ENCODE results near the gene CTU1.

DNA sequence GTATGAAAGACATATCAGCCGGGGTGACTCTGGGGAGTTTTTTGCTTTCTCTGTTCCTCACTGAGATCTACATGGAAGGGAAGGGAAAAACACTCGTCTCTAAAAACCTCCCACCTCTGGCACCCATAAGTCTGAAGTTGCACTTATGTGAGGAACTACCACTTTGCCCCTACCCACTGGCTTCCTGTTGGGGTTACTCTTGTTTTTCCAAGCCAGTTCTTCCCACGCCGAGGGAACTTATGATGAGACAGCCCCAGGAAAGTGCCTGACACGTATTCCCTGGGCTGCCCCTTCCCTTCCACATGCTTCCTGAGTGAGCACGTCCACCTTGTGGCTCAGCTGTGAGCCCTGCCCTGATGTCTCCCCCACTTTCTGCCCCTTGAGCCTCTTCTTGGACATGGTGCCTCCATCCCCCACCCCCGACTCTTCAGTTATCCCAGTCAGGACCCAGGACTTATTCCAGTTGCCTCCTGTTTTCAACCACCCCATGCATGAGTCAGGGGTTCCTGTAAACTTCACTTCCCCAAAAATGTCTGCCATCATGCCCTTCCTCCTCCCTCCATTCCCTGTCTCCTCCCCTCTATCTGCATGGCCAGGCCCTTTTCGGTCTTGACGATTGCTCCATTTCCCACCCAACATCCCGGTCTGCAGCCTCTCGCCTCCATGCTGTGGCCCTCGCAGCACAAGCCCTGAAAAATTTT is 28.8 kb upstream of the CTU1 start:
- no peak for TF ChIP-seq POLR2A (IDR thresholded peaks at IDR 0.05; ENCODE audit: low read depth, low read length)
- TF ChIP-seq SPI1 (IDR thresholded peaks at IDR 0.05; ENCODE audit: low read depth, low read length) = no peak
- TF ChIP-seq POLR2AphosphoS5 (IDR thresholded peaks at IDR 0.05; ENCODE audit: low read depth, low read length) = no peak
- no peak for TF ChIP-seq TAF1 (IDR thresholded peaks at IDR 0.05; ENCODE audit: low read depth, low read length)

Measured in GM12891 (cell line).